Mononuclear cell (primary cell): ENCODE results near the gene TESK2. TPM values are rescaled to one million over a fixed set of nuclear protein-coding genes. Genes with fewer than 3 reads are reported as not detected.
A peak's percentile ranks its signal among the peaks of the same experiment; 100 is the strongest.

Experiments
- H3K27me3 ChIP-seq: 2 replicates; pipeline ENCODE4 v1.6.0; 2011; ENCODE audit warnings: low read length, control low read depth; ENCODE audit not compliant: insufficient read depth
- H3K4me1 ChIP-seq: 2 replicates; pipeline ENCODE4 v1.5.1; 2011; ENCODE audit warnings: mild to moderate bottlenecking, low read length, control low read depth; ENCODE audit not compliant: insufficient read depth
- H3K4me3 ChIP-seq: 2 replicates; pipeline ENCODE4 v1.5.1; 2011; ENCODE audit warnings: mild to moderate bottlenecking, low read length, moderate library complexity
- H3K9me3 ChIP-seq: 2 replicates; pipeline ENCODE4 v1.5.1; 2011; ENCODE audit warnings: low read depth, mild to moderate bottlenecking, control low read depth, low read length
- total RNA-seq: library from RNA; depleted of rRNA; stranded (reverse); fragments of >200 nt; gene quantifications from one replicate; pipeline ENCODE4 v1.2.3, GENCODE V29; 2012

TESK2 gene
- total RNA-seq, 1 donor = 4.0 TPM

GRCh38 chr1:45356186-45356585 is 134.8 kb downstream of the TESK2 start:
- Histone ChIP-seq H3K4me3 (no peak overlapping the region), H3K4me1 (peaks cover 11% of the 10 kb centered on the region), H3K9me3 (no peaks in the 10 kb centered on the region), H3K27me3 (no peaks in the 10 kb centered on the region)

GRCh38 chr1:45355683-45356082 is 135.3 kb downstream of the TESK2 start:
- H3K4me3 ChIP-seq = no peak overlapping the region
- H3K27me3 ChIP-seq = no peaks in the 10 kb centered on the region
- peaks cover 8% of the 10 kb centered on the region for H3K4me1 ChIP-seq
- no peaks in the 10 kb centered on the region for H3K9me3 ChIP-seq

DNA sequence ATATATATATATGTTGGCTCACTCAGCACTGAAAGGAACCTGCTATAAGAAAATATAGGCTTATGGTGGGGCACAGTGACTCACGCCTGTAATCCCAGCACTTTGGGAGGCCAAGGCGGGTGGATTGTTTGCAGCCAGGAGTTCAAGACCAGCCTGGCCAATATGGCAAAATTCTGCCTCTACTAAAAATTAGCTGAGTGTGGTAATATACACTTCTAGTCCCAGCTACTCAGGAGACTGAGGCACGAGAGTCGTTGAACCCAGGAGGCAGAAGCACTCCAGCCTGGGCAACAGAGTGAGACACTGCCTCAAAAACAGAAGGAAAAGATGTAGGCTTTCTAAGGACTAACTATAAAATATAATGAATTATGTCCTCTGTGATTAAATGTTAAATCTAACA is 136.1 kb downstream of the TESK2 start:
- H3K4me1 ChIP-seq = peaks cover under 1% of the 10 kb centered on the region
- no peaks in the 10 kb centered on the region for H3K27me3 ChIP-seq

DNA sequence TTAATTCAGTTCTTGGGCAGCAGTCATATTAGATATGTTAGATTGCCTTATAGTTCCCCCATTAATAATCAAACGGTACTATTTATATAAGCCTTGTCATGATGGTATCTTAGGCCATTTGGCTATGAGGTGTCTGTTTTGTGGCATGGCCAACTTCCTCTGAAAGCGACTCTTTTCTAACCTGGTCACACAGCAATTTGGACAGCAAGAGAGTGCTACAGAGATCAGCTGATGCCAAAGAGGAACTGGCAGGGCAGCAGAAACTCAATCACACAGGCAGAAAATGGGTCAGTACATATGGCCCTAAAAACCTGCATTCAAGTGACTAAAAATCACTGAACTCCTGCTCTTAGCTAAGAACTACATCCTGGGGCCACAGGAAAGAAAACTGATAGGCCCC is 137.3 kb downstream of the TESK2 start:
- no peaks in the 10 kb centered on the region for H3K27me3 ChIP-seq
- H3K4me1 ChIP-seq = no peaks in the 10 kb centered on the region
- no peaks in the 10 kb centered on the region for H3K9me3 ChIP-seq
- H3K4me3 ChIP-seq = no peak overlapping the region

More for the DNA sequence above, 136.1 kb downstream of the TESK2 start:
- no peak overlapping the region for H3K4me3 ChIP-seq
- no peaks in the 10 kb centered on the region for H3K9me3 ChIP-seq

DNA sequence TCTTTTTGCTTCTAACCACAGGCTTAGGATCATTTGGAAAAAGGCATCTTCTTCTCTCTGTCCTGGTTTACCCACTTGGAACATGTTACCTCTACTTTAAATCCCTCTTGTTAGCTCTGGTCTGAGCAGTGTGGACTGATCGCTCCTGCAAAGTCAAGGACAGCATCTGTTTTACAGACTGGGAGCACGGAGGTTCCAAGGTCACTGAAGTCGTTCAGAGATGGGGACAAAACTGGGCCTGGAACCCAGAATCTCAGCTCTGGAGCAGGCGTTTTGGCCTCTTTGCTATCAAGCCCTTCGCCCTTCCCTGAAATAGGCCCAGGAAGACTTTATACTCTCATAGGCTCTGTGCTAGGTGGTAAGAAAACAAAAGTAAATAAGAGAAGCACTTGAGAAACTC is 139.5 kb downstream of the TESK2 start:
- no peaks in the 10 kb centered on the region for H3K4me1 ChIP-seq
- H3K4me3 ChIP-seq = no peak overlapping the region
- no peaks in the 10 kb centered on the region for H3K27me3 ChIP-seq
- no peaks in the 10 kb centered on the region for H3K9me3 ChIP-seq

- Histone ChIP-seq H3K27me3 (no peaks in the 10 kb centered on the region), H3K4me3 (no peak overlapping the region), H3K9me3 (no peaks in the 10 kb centered on the region), H3K4me1 (no peaks in the 10 kb centered on the region)
These were observed 141.8 kb downstream of the TESK2 start for GRCh38 chr1:45348966-45349677.

GRCh38 chr1:45348609-45348965 is 142.4 kb downstream of the TESK2 start:
- Histone ChIP-seq H3K4me1 (no peaks in the 10 kb centered on the region), H3K4me3 (no peak overlapping the region), H3K27me3 (no peaks in the 10 kb centered on the region), H3K9me3 (no peaks in the 10 kb centered on the region)

- Histone ChIP-seq H3K27me3 (no peaks in the 10 kb centered on the region), H3K4me1 (no peaks in the 10 kb centered on the region), H3K4me3 (no peak overlapping the region), H3K9me3 (no peaks in the 10 kb centered on the region)
These were observed 142.9 kb downstream of the TESK2 start for GRCh38 chr1:45348020-45348419.

DNA sequence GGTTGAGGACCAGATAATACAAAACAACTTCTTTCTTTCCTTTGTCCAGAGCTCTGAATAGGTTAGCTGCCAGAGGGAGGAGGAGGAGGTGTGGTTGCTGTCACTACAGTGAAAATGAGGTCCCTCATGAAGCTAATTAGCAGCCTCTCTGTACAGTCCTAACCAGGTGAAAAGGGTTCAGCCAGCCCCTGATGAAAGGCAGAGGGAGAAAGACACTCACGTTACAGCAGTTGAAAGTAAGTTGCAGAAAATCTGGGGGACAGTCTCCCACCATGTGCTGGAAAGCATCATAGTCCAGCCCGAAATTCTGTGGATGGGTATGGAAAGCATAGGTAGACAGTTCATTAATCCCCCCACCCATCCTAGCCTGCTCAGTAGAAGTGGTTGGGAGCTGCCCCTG is 144.5 kb downstream of the TESK2 start:
- H3K27me3 ChIP-seq = no peaks in the 10 kb centered on the region
- H3K9me3 ChIP-seq = no peaks in the 10 kb centered on the region
- no peak overlapping the region for H3K4me3 ChIP-seq
- H3K4me1 ChIP-seq = peaks cover 15% of the 10 kb centered on the region

GRCh38 chr1:45345014-45345413 is 145.9 kb downstream of the TESK2 start:
- peaks cover 26% of the 10 kb centered on the region for H3K4me1 ChIP-seq
- no peaks in the 10 kb centered on the region for H3K9me3 ChIP-seq
- no peak overlapping the region for H3K4me3 ChIP-seq
- no peaks in the 10 kb centered on the region for H3K27me3 ChIP-seq

- Histone ChIP-seq H3K4me3 (no peak overlapping the region), H3K9me3 (no peaks in the 10 kb centered on the region)
These were observed 146.5 kb downstream of the TESK2 start for GRCh38 chr1:45344499-45344898.

GRCh38 chr1:45340816-45341466 is 150.0 kb downstream of the TESK2 start:
- Histone ChIP-seq H3K9me3 (no peaks in the 10 kb centered on the region), H3K4me3 (peak overlapping the region; percentile 84), H3K27me3 (no peaks in the 10 kb centered on the region), H3K4me1 (peaks cover 36% of the 10 kb centered on the region)

More at GRCh38 chr1:45344499-45344898, 146.5 kb downstream of the TESK2 start:
- H3K4me1 ChIP-seq = peaks cover 27% of the 10 kb centered on the region
- no peaks in the 10 kb centered on the region for H3K27me3 ChIP-seq

DNA sequence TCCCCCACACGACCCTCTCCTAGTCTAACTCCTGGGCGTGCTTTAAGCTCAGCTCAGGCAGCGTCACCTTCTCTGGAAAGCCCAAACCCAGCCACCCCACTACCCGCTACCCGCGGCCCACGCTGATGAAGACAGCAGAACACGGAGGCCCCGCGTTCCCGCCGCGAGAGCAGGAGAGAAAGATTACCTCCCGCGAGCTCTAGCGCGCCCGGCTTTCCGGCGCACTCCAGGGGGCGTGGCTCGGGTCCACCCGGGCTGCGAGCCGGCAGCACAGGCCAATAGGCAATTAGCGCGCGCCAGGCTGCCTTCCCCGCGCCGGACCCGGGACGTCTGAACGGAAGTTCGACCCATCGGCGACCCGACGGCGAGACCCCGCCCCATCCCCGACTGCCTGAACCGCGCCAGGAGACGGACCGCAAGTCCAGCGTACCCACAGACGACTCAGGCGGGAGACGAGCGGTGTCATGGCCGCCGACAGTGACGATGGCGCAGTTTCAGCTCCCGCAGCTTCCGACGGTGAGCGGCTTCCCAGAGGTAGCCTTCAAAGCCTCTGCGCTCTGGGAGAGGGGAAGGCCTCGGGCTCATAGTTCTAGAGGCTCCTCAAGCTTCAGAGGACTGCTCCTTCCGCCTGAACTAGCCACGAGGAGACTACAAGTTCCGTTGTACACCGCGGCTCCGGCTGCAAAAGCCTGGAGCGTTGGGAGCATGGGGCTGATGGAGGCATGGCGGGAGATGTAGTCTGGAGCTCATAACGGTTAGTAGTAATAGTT is 151.0 kb downstream of the TESK2 start, which contains the start of the genes MUTYH and TOE1:
Gene MUTYH, minus strand, starts transcription at position 652 of the 770 bp plus-strand sequence. CDS start 5,935 bp downstream, outside the sequence.
Gene TOE1, plus strand, starts transcription at position 382 of the 770 bp plus-strand sequence. Its CDS starts 83 bp downstream, at position 465.
- Histone ChIP-seq H3K27me3 (no peaks in the 10 kb centered on the region), H3K4me3 (peak within 1 kb of the TSS; percentile 84), H3K9me3 (no peaks in the 10 kb centered on the region), H3K4me1 (peaks cover 36% of the 10 kb centered on the region)

GRCh38 chr1:45337630-45338325 is 153.2 kb downstream of the TESK2 start:
- Histone ChIP-seq H3K27me3 (no peaks in the 10 kb centered on the region), H3K9me3 (no peaks in the 10 kb centered on the region), H3K4me1 (peaks cover 45% of the 10 kb centered on the region), H3K4me3 (no peak overlapping the region)
